ENCODE measurements around the gene REEP2. TPM values are rescaled to one million over a fixed set of nuclear protein-coding genes. Genes with fewer than 3 reads are reported as not detected.

REEP2 gene
- total RNA-seq, 1 experiment from 2014 or later: 8.4 TPM

GRCh38 chr5:138435943-138436342 is 2.9 kb upstream of the REEP2 start:
- H3K36me3 ChIP-seq (ENCODE audit: insufficient read depth, low read length, poor library complexity, severe bottlenecking): peaks cover 33% of the 10 kb centered on the region
- TF ChIP-seq CTCF (conservative IDR thresholded peaks at IDR 0.05; ENCODE audit: low read depth, low read length): no peak
- TF ChIP-seq EZH2 (IDR thresholded peaks at IDR 0.05; ENCODE audit: borderline replicate concordance, low read depth, low read length, poor library complexity, severe bottlenecking): no peak
- ChIA-PET CTCF (no interaction called here), POLR2A (ENCODE audit: low non-redundant PET) (no interaction called here)
- BruUV-seq (replicated peaks): no TSS peak
- H3K9me3 ChIP-seq (ENCODE audit: low read depth, low read length, poor library complexity, severe bottlenecking): no peaks in the 10 kb centered on the region
- no peaks in the 10 kb centered on the region for H3K27me3 ChIP-seq (replicated peaks; ENCODE audit: insufficient read depth, low read depth, low read length, poor library complexity)
- no peak for DNase-seq (ENCODE audit: low spot score)
- H3K4me1 ChIP-seq (ENCODE audit: insufficient read depth, low read length, poor library complexity, severe bottlenecking): no peaks in the 10 kb centered on the region
- H3K4me3 ChIP-seq (ENCODE audit: low read depth, low read length, poor library complexity, severe bottlenecking): no peak overlapping the region
- no peak overlapping the region for H3K27ac ChIP-seq (ENCODE audit: low read depth, low read length, poor library complexity, severe bottlenecking)
- intact Hi-C loops (cut with micrococcal nuclease; ENCODE audit: unreplicated experiment): no loop called here

GRCh38 chr5:138438003-138438723 is 694 bp upstream of the REEP2 start:
- H3K4me3 ChIP-seq (ENCODE audit: low read depth, low read length, poor library complexity, severe bottlenecking): peak overlapping the region; percentile 78
- intact Hi-C loops (cut with micrococcal nuclease; ENCODE audit: unreplicated experiment): no loop called here
- no peaks in the 10 kb centered on the region for H3K27me3 ChIP-seq (replicated peaks; ENCODE audit: insufficient read depth, low read depth, low read length, poor library complexity)
- DNase-seq (ENCODE audit: low spot score): no peak
- no peaks in the 10 kb centered on the region for H3K9me3 ChIP-seq (ENCODE audit: low read depth, low read length, poor library complexity, severe bottlenecking)
- no TSS peak for BruUV-seq (replicated peaks)
- ChIA-PET POLR2A (ENCODE audit: low non-redundant PET) (interaction anchor here (0.6 kb wide), 1 partner anchor 17 kb away, joined by 4 read pairs; no protein-coding TSS in a partner anchor), CTCF (no interaction called here)
- H3K36me3 ChIP-seq (ENCODE audit: insufficient read depth, low read length, poor library complexity, severe bottlenecking): peaks cover 20% of the 10 kb centered on the region
- TF ChIP-seq CTCF (conservative IDR thresholded peaks at IDR 0.05; ENCODE audit: low read depth, low read length) (no peak), EZH2 (IDR thresholded peaks at IDR 0.05; ENCODE audit: borderline replicate concordance, low read depth, low read length, poor library complexity, severe bottlenecking) (no peak)
- no peak overlapping the region for H3K27ac ChIP-seq (ENCODE audit: low read depth, low read length, poor library complexity, severe bottlenecking)
- H3K4me1 ChIP-seq (ENCODE audit: insufficient read depth, low read length, poor library complexity, severe bottlenecking): no peaks in the 10 kb centered on the region

- BruUV-seq (replicated peaks): no TSS peak
- H3K36me3 ChIP-seq (ENCODE audit: insufficient read depth, low read length, poor library complexity, severe bottlenecking): peaks cover 15% of the 10 kb centered on the region
- POLR2A ChIA-PET (ENCODE audit: low non-redundant PET): no interaction called here
- peak overlapping the region; percentile 30 for H3K27ac ChIP-seq (ENCODE audit: low read depth, low read length, poor library complexity, severe bottlenecking)
- peak overlapping the region; percentile 78 for H3K4me3 ChIP-seq (ENCODE audit: low read depth, low read length, poor library complexity, severe bottlenecking)
- intact Hi-C loops (cut with micrococcal nuclease; ENCODE audit: unreplicated experiment): no loop called here
- DNase-seq (ENCODE audit: low spot score): peak; percentile 15
- no peaks in the 10 kb centered on the region for H3K9me3 ChIP-seq (ENCODE audit: low read depth, low read length, poor library complexity, severe bottlenecking)
- no peaks in the 10 kb centered on the region for H3K4me1 ChIP-seq (ENCODE audit: insufficient read depth, low read length, poor library complexity, severe bottlenecking)
- no peak for TF ChIP-seq EZH2 (IDR thresholded peaks at IDR 0.05; ENCODE audit: borderline replicate concordance, low read depth, low read length, poor library complexity, severe bottlenecking)
- TF ChIP-seq CTCF (conservative IDR thresholded peaks at IDR 0.05; ENCODE audit: low read depth, low read length): no peak
- CTCF ChIA-PET: interaction anchor here (0.6 to 0.9 kb wide), 2 partner anchors 9 to 302 kb away, joined by 3 read pairs; no protein-coding TSS in a partner anchor
- no peaks in the 10 kb centered on the region for H3K27me3 ChIP-seq (replicated peaks; ENCODE audit: insufficient read depth, low read depth, low read length, poor library complexity)
Measured at GRCh38 chr5:138439477-138440158, 761 bp downstream of the REEP2 start.
